Progenitor cell of endocrine pancreas (in vitro differentiated cells): Measurements from ENCODE around the gene C1QTNF3. TPM values are rescaled to one million over a fixed set of nuclear protein-coding genes. Genes with fewer than 3 reads are reported as not detected.

Experiments
- DNase-seq: peaks from one replicate; pipeline ENCODE4 v3.0.0; 2021; ENCODE audit warnings: low spot score; ENCODE audit not compliant: unreplicated experiment
- H3K27ac Mint-ChIP-seq: 2 replicates; pipeline ENCODE4 v1.8.0; 2021; ENCODE audit warnings: mild to moderate bottlenecking, moderate library complexity, mixed read lengths
- H3K27me3 Mint-ChIP-seq: 2 replicates; pipeline ENCODE4 v1.8.0; 2021; ENCODE audit warnings: mixed read lengths
- H3K36me3 Mint-ChIP-seq: 2 replicates; pipeline ENCODE4 v1.8.0; 2022; ENCODE audit warnings: mixed read lengths; ENCODE audit not compliant: insufficient read depth
- H3K4me1 Mint-ChIP-seq: 2 replicates; pipeline ENCODE4 v1.8.0; 2021; ENCODE audit warnings: low read depth, mixed read lengths
- H3K4me3 Mint-ChIP-seq: 2 replicates; pipeline ENCODE4 v1.8.0; 2021; ENCODE audit warnings: low read depth, mild to moderate bottlenecking, moderate library complexity, mixed read lengths
- H3K9me3 Mint-ChIP-seq: 2 replicates; pipeline ENCODE4 v1.8.0; 2021; ENCODE audit warnings: low read depth, mixed read lengths
- total RNA-seq: library from RNA; stranded (reverse); gene quantifications from 2 replicates; pipeline ENCODE4 v1.2.1, GENCODE V29; 2021
- TF ChIP-seq, protein P1 (sequence below): fragments of 200-600 bp; sonication (generic); IDR thresholded peaks from one replicate; pipeline ENCODE4 v1.5.0; 2021; ENCODE audit warnings: antibody characterized with exemption, mild to moderate bottlenecking; ENCODE audit not compliant: unreplicated experiment

The C1QTNF3 gene
- total RNA-seq, 1 donor from 2014 or later, result 9.6 TPM

DNA sequence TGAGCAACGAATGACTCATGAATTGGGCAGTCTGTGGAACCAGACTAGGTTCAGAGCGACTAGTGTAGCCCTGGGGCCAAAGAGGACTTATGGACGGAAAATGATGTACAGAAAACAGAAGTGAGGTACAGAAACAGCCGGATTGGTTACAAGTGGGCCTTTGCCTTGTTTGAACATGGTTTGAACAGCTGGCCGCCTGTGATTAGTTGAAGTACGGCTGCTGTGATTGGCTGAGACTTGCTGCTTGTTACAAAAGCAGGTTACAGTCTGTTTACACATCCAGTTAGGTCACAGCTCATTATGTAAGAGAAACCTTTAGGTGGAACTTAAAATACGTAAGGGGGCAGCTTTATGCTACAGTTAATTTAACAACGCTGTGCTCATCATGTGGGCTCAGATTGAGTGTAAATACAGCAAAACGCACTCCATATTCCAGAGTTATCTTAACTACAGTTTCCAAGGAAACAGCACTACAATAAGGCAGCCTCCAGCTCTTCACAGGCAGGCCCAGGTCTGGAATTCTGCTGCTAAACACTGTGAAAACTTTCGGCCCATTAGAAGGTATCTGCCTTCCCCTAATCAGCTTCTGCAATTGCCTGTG is 41.7 kb downstream of the C1QTNF3 start:
- H3K36me3 Mint-ChIP-seq, result peaks cover 31% of the 10 kb centered on the region

DNA sequence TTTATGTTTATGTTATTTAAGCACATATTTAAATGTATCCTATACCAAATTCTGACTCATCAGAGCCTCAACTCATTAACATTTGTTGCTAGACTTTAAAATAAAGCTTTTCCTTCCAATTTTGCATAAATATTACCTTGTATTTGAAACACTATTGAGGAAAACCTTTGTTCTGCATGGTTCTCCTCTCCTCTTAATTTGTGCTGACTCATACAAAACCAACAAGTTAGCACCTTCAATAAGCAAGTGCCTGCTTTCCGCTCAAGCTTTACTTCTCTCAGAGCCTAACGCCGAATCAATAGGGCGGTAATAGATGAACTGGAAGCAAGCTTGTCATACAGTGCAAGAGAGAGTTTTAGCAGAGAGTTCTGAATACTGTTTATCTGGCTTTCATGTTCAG is 43.0 kb downstream of the C1QTNF3 start:
- Mint-ChIP-seq H3K36me3 (peaks cover 28% of the 10 kb centered on the region), H3K4me3 (no peak overlapping the region), H3K27me3 (no peaks in the 10 kb centered on the region), H3K4me1 (peaks cover 44% of the 10 kb centered on the region), H3K27ac (peak overlapping the region; percentile 60), H3K9me3 (no peaks in the 10 kb centered on the region)
- TF ChIP-seq, protein P1, sequence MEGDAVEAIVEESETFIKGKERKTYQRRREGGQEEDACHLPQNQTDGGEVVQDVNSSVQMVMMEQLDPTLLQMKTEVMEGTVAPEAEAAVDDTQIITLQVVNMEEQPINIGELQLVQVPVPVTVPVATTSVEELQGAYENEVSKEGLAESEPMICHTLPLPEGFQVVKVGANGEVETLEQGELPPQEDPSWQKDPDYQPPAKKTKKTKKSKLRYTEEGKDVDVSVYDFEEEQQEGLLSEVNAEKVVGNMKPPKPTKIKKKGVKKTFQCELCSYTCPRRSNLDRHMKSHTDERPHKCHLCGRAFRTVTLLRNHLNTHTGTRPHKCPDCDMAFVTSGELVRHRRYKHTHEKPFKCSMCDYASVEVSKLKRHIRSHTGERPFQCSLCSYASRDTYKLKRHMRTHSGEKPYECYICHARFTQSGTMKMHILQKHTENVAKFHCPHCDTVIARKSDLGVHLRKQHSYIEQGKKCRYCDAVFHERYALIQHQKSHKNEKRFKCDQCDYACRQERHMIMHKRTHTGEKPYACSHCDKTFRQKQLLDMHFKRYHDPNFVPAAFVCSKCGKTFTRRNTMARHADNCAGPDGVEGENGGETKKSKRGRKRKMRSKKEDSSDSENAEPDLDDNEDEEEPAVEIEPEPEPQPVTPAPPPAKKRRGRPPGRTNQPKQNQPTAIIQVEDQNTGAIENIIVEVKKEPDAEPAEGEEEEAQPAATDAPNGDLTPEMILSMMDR, result no peak
- no peak for DNase-seq

More for the DNA sequence above, 41.7 kb downstream of the C1QTNF3 start:
- H3K4me3 Mint-ChIP-seq, result no peak overlapping the region
- peaks cover 46% of the 10 kb centered on the region for H3K4me1 Mint-ChIP-seq
- no peaks in the 10 kb centered on the region for H3K27me3 Mint-ChIP-seq
- TF ChIP-seq, protein P1, result no peak
- H3K9me3 Mint-ChIP-seq, result no peaks in the 10 kb centered on the region
- peak; percentile 16 for DNase-seq
- H3K27ac Mint-ChIP-seq, result peak overlapping the region; percentile 96

DNA sequence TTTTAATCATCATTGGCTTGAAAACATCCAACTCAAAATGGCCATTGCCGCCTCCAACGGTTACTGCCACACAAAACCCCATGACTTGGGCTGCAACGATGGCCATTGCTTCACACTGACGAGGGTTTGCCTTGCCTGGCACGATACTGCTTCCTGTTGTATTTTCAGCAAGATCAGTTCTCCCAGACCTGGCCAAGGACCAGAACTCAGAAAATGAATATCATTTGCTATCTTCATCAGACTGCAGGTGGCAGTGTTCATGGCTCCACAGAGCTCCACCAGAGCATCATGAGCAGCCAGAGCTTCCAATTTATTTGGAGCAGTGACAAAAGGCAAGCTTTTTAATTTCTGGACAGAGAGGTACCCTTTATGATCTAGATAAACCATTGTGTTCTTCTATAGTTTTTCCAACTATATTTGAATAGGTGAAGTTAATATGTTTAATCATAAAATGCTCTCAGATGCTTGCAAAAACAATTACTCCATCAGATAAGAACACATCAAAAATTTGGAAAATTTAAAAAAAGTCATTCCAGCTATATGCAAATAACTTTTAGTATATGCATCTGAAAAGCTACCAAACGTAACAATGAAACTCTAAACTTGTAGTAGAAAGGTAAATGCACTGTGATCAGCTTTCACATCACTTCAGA is 45.6 kb downstream of the C1QTNF3 start:
- no peak for DNase-seq
- peaks cover 17% of the 10 kb centered on the region for H3K36me3 Mint-ChIP-seq

DNA sequence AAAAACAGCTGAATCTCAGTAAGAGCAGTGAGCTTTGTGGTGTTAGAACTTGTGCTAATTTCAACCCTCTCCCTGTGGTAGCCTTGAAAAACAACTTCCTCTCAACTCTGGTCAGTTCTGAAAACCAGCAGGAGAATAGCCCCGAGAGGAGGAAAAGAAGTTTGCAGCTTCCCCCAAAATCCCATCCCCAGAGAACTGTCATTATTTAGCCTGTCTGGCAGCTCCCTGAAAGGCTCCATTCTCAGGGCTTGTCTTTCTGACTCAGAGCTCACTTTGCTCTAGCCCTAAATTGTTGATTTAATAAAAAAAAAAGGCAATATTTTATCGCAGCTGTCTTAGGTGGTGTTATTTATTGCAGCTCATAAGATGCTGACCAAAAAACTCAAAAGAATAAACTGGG is 47.1 kb downstream of the C1QTNF3 start:
- Mint-ChIP-seq H3K36me3 (peaks cover 19% of the 10 kb centered on the region), H3K4me3 (no peak overlapping the region), H3K4me1 (peaks cover 26% of the 10 kb centered on the region), H3K27me3 (no peaks in the 10 kb centered on the region), H3K27ac (no peak overlapping the region), H3K9me3 (no peaks in the 10 kb centered on the region)
- TF ChIP-seq, protein P1, result no peak
- no peak for DNase-seq

More for the DNA sequence above, 45.6 kb downstream of the C1QTNF3 start:
- H3K9me3 Mint-ChIP-seq, result no peaks in the 10 kb centered on the region
- no peak overlapping the region for H3K27ac Mint-ChIP-seq
- no peaks in the 10 kb centered on the region for H3K27me3 Mint-ChIP-seq
- TF ChIP-seq, protein P1, result peak; percentile 64
- H3K4me1 Mint-ChIP-seq, result peaks cover 37% of the 10 kb centered on the region
- no peak overlapping the region for H3K4me3 Mint-ChIP-seq

GRCh38 chr5:33994845-33995244 is 48.2 kb downstream of the C1QTNF3 start:
- Mint-ChIP-seq H3K36me3 (peaks cover 19% of the 10 kb centered on the region), H3K27me3 (no peaks in the 10 kb centered on the region)

More at GRCh38 chr5:33994845-33995244, 48.2 kb downstream of the C1QTNF3 start:
- no peak for DNase-seq
- peaks cover 19% of the 10 kb centered on the region for H3K4me1 Mint-ChIP-seq
- TF ChIP-seq, protein P1, result no peak
- H3K4me3 Mint-ChIP-seq, result no peak overlapping the region
- H3K9me3 Mint-ChIP-seq, result no peaks in the 10 kb centered on the region
- no peak overlapping the region for H3K27ac Mint-ChIP-seq
